RWPE2 (cell line): ENCODE results near the gene IFI27L2.

Source experiments
- ATAC-seq: fragments of 200-7000 bp; cut with Tn5 transposase; 3 replicates; pipeline ENCODE4 v1.9.1; 2021; ENCODE audit warnings: low read depth
- DNase-seq: peaks from one replicate; pipeline ENCODE4 v3.0.0-alpha.2; 2020; ENCODE audit warnings: low spot score
- H3K27ac ChIP-seq: fragments of 450-650 bp; 2 replicates; pipeline ENCODE4 v1.5.1; 2017; ENCODE audit warnings: mild to moderate bottlenecking; ENCODE audit not compliant: poor library complexity, severe bottlenecking
- H3K27me3 ChIP-seq: fragments of 250-450 bp; sonication (Bioruptor Pico); 2 replicates; pipeline ENCODE4 v1.5.1; 2021; ENCODE audit warnings: mild to moderate bottlenecking, moderate library complexity; ENCODE audit not compliant: insufficient read depth, poor library complexity, severe bottlenecking
- H3K36me3 ChIP-seq: fragments of 250-450 bp; sonication (Bioruptor Pico); 2 replicates; pipeline ENCODE4 v1.5.1; 2020; ENCODE audit warnings: low read depth, mild to moderate bottlenecking, moderate library complexity
- H3K4me1 ChIP-seq: fragments of 250-450 bp; sonication (Bioruptor Pico); 2 replicates; pipeline ENCODE4 v1.5.1; 2021; ENCODE audit warnings: mild to moderate bottlenecking, moderate library complexity; ENCODE audit not compliant: insufficient read depth, poor library complexity, severe bottlenecking
- H3K4me3 ChIP-seq: fragments of 250-450 bp; sonication (Bioruptor Pico); 2 replicates; pipeline ENCODE4 v1.5.1; 2021; ENCODE audit warnings: mild to moderate bottlenecking, moderate library complexity; ENCODE audit not compliant: severe bottlenecking
- H3K9me3 ChIP-seq: fragments of 250-450 bp; sonication (Bioruptor Pico); 2 replicates; pipeline ENCODE4 v1.5.1; 2021; ENCODE audit warnings: mild to moderate bottlenecking, moderate library complexity; ENCODE audit not compliant: severe bottlenecking
- CTCF ChIP-seq: fragments of 450-650 bp; IDR thresholded peaks from one replicate; pipeline ENCODE4 v1.5.1; 2017; ENCODE audit warnings: mild to moderate bottlenecking, moderate library complexity; ENCODE audit not compliant: poor library complexity, severe bottlenecking

The IFI27L2 gene

GRCh38 chr14:94113490-94113889 is 15.9 kb downstream of the IFI27L2 start:
- TF ChIP-seq CTCF, result no peak
- no peaks in the 10 kb centered on the region for H3K9me3 ChIP-seq
- peaks cover 7% of the 10 kb centered on the region for H3K4me1 ChIP-seq
- DNase-seq (peak; percentile 39), ATAC-seq (no peak)
- no peaks in the 10 kb centered on the region for H3K36me3 ChIP-seq
- H3K4me3 ChIP-seq, result no peak overlapping the region
- H3K27me3 ChIP-seq, result no peaks in the 10 kb centered on the region
- no peak overlapping the region for H3K27ac ChIP-seq

- no peaks in the 10 kb centered on the region for H3K9me3 ChIP-seq
- TF ChIP-seq CTCF, result no peak
- peak; percentile 17 for DNase-seq
- no peak for ATAC-seq
- no peaks in the 10 kb centered on the region for H3K36me3 ChIP-seq
- no peak overlapping the region for H3K27ac ChIP-seq
- H3K4me1 ChIP-seq, result peaks cover 7% of the 10 kb centered on the region
- H3K27me3 ChIP-seq, result no peaks in the 10 kb centered on the region
- no peak overlapping the region for H3K4me3 ChIP-seq
Observed at GRCh38 chr14:94113073-94113472, 16.3 kb downstream of the IFI27L2 start.

GRCh38 chr14:94112513-94113063 is 16.8 kb downstream of the IFI27L2 start:
- no peaks in the 10 kb centered on the region for H3K36me3 ChIP-seq
- no peak overlapping the region for H3K4me3 ChIP-seq
- peaks cover 7% of the 10 kb centered on the region for H3K4me1 ChIP-seq
- peak; percentile 37 for DNase-seq
- no peak for TF ChIP-seq CTCF
- no peak overlapping the region for H3K27ac ChIP-seq
- H3K27me3 ChIP-seq, result no peaks in the 10 kb centered on the region
- H3K9me3 ChIP-seq, result no peaks in the 10 kb centered on the region
- no peak for ATAC-seq

- ATAC-seq, result no peak
- H3K36me3 ChIP-seq, result no peaks in the 10 kb centered on the region
- H3K9me3 ChIP-seq, result no peaks in the 10 kb centered on the region
- H3K4me3 ChIP-seq, result peak overlapping the region; percentile 26
- H3K4me1 ChIP-seq, result peaks cover 7% of the 10 kb centered on the region
- TF ChIP-seq CTCF, result no peak
- DNase-seq, result no peak
- no peak overlapping the region for H3K27ac ChIP-seq
- no peaks in the 10 kb centered on the region for H3K27me3 ChIP-seq
Observed at GRCh38 chr14:94111276-94112095, 17.9 kb downstream of the IFI27L2 start.

- no peak for TF ChIP-seq CTCF
- no peak for DNase-seq
- Histone ChIP-seq H3K36me3 (no peaks in the 10 kb centered on the region), H3K4me3 (peak within 1 kb of the TSS; percentile 26), H3K27me3 (no peaks in the 10 kb centered on the region), H3K4me1 (peaks cover 7% of the 10 kb centered on the region), H3K9me3 (no peaks in the 10 kb centered on the region), H3K27ac (no peak within 1 kb of the TSS)
- peak; percentile 75 for ATAC-seq
Observed at GRCh38 chr14:94110552-94111181, 18.7 kb downstream of the IFI27L2 start, which contains the start of gene IFI27. IFI27 (plus strand) TSS chr14:94110736.
